22Rv1 (cell line): ENCODE results near the gene IL11.

Experiments used
- ZFX ChIP-seq: fragments of 450-650 bp; IDR thresholded peaks from 2 replicates; pipeline ENCODE4 v1.6.1; 2017; ENCODE audit warnings: antibody characterized with exemption, borderline replicate concordance
- TF ChIP-seq, protein P1 (sequence below): fragments of 450-650 bp; IDR thresholded peaks from 2 replicates; pipeline ENCODE4 v1.5.1; 2017; ENCODE audit warnings: mild to moderate bottlenecking

DNA sequence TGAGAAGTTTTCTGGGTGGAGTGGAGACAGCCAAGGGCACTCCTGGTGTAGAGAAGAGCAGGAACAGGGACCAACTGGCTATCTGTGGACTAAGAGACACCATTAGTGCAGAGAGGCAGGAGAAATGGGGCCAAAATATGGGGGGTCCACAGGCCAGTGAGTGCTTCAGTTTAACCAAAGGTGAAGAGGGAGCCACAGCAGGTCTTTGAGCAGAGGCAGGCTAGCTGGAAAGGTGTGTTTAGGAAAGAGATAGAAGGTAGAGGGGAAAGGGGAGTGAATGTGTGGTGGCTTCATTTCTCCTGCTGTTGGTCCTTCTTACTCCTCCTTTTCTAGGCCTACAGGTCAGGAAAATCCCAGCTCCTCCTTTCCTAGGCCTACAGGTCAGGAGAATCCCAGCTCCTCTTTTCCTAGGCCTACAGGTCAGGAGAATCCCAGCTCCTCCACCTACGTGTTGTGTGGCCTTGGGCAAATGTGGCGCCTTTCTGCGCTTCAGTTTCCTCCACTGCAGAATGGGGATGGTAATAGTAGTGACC is 12.3 kb upstream of the IL11 start:
- TF ChIP-seq, protein P1, sequence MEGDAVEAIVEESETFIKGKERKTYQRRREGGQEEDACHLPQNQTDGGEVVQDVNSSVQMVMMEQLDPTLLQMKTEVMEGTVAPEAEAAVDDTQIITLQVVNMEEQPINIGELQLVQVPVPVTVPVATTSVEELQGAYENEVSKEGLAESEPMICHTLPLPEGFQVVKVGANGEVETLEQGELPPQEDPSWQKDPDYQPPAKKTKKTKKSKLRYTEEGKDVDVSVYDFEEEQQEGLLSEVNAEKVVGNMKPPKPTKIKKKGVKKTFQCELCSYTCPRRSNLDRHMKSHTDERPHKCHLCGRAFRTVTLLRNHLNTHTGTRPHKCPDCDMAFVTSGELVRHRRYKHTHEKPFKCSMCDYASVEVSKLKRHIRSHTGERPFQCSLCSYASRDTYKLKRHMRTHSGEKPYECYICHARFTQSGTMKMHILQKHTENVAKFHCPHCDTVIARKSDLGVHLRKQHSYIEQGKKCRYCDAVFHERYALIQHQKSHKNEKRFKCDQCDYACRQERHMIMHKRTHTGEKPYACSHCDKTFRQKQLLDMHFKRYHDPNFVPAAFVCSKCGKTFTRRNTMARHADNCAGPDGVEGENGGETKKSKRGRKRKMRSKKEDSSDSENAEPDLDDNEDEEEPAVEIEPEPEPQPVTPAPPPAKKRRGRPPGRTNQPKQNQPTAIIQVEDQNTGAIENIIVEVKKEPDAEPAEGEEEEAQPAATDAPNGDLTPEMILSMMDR, result no peak
- no peak for TF ChIP-seq ZFX
